HepG2 (cell line): ENCODE data around the gene IRF7. TPM values are rescaled to one million over a fixed set of nuclear protein-coding genes. Genes with fewer than 3 reads are reported as not detected.
A peak's percentile ranks its signal among the peaks of the same experiment; 100 is the strongest.

Source experiments
- ARNT ChIP-seq: fragments of 450-650 bp; IDR thresholded peaks from 2 replicates; pipeline ENCODE4 v1.6.1; 2017
- ATF2 ChIP-seq: sonication (generic); formaldehyde crosslinking; IDR thresholded peaks from 2 replicates; pipeline ENCODE4 v1.4.0; 2020; ENCODE audit warnings: missing genetic modification reagents
- BCLAF1 ChIP-seq: fragments of 450-650 bp; IDR thresholded peaks from 2 replicates; pipeline ENCODE4 v1.6.1; 2017; ENCODE audit warnings: mild to moderate bottlenecking
- E2F5 ChIP-seq: sonication (generic); formaldehyde crosslinking; conservative IDR thresholded peaks from 2 replicates; pipeline ENCODE4 v1.4.0; 2020; ENCODE audit warnings: missing genetic modification reagents
- FOSL1 ChIP-seq: sonication (generic); formaldehyde crosslinking; IDR thresholded peaks from 2 replicates; pipeline ENCODE4 v1.9.0; 2021; ENCODE audit warnings: missing genetic modification reagents, borderline replicate concordance
- GTF2F1 ChIP-seq: fragments of 150-350 bp; IDR thresholded peaks from 2 replicates; pipeline ENCODE4 v1.6.1; 2014; ENCODE audit warnings: low read length
- JUND ChIP-seq: sonication (generic); formaldehyde crosslinking; IDR thresholded peaks from 2 replicates; pipeline ENCODE4 v1.8.0; 2022; ENCODE audit warnings: mild to moderate bottlenecking, missing genetic modification reagents
- KLF13 ChIP-seq: sonication (generic); formaldehyde crosslinking; IDR thresholded peaks from 2 replicates; pipeline ENCODE4 v1.4.0; 2020; ENCODE audit warnings: mild to moderate bottlenecking, missing genetic modification reagents
- MNT ChIP-seq: fragments of 450-650 bp; IDR thresholded peaks from 2 replicates; pipeline ENCODE4 v1.6.1; 2016
- MXD4 ChIP-seq: IDR thresholded peaks from 2 replicates; pipeline ENCODE4 v1.6.1; 2016; ENCODE audit warnings: mild to moderate bottlenecking, missing biosample characterization, missing genetic modification reagents
- RFX3 ChIP-seq: IDR thresholded peaks from 2 replicates; pipeline ENCODE4 v1.6.1; 2016; ENCODE audit warnings: missing biosample characterization, missing genetic modification reagents
- SAFB2 ChIP-seq: sonication (generic); formaldehyde crosslinking; IDR thresholded peaks from 2 replicates; pipeline ENCODE4 v1.5.1; 2020; ENCODE audit warnings: missing genetic modification reagents, low read depth, mild to moderate bottlenecking, borderline replicate concordance
- TRIM22 ChIP-seq: fragments of 450-650 bp; IDR thresholded peaks from 2 replicates; pipeline ENCODE4 v1.6.1; 2017
- YEATS4 ChIP-seq: sonication (generic); formaldehyde crosslinking; IDR thresholded peaks from 2 replicates; pipeline ENCODE4 v1.4.0; 2020; ENCODE audit warnings: missing genetic modification reagents, borderline replicate concordance
- ZNF44 ChIP-seq: sonication (generic); formaldehyde crosslinking; IDR thresholded peaks from 2 replicates; pipeline ENCODE4 v1.5.1; 2020; ENCODE audit warnings: mild to moderate bottlenecking, missing genetic modification reagents
- ZNF501 ChIP-seq: sonication (generic); formaldehyde crosslinking; IDR thresholded peaks from 2 replicates; pipeline ENCODE4 v1.5.1; 2020; ENCODE audit warnings: mild to moderate bottlenecking, moderate library complexity, missing genetic modification reagents
- ZNF691 ChIP-seq: sonication (generic); formaldehyde crosslinking; IDR thresholded peaks from 2 replicates; pipeline ENCODE4 v1.4.0; 2020; ENCODE audit warnings: missing genetic modification reagents, low read depth, mild to moderate bottlenecking, borderline replicate concordance
- ZNF776 ChIP-seq: sonication (generic); formaldehyde crosslinking; IDR thresholded peaks from 2 replicates; pipeline ENCODE4 v1.4.0; 2020; ENCODE audit warnings: mild to moderate bottlenecking, missing genetic modification reagents
- ZSCAN22 ChIP-seq: sonication (generic); formaldehyde crosslinking; IDR thresholded peaks from 2 replicates; pipeline ENCODE4 v1.4.0; 2020; ENCODE audit warnings: mild to moderate bottlenecking, missing genetic modification reagents
- polyA plus RNA-seq, 8 experiments: library from polyadenylated mRNA; depleted of rRNA in 3 of 8; stranded (reverse) in 7 of 8; unstranded in 1 of 8; fragments of >200 nt; fragmentation: Illumina TruSeq in 4 of 8; extraction: Trizol in 4 of 8; gene quantifications; 2 replicates each; pipeline versions ENCODE4 v1.2.1 to v1.2.3, GENCODE V29; 2011 to 2016; ENCODE audit warnings: low read depth in 4 of 8, missing spikeins in 1 of 8, mixed read lengths in 1 of 8; ENCODE audit not compliant: insufficient read depth in 1 of 8
- total RNA-seq, 5 experiments: library from RNA; depleted of rRNA; stranded (reverse); fragments of >200 nt; fragmentation: Illumina TruSeq; extraction: Trizol; gene quantifications; 2 replicates each; pipeline ENCODE4 v1.2.3, GENCODE V29; 2016; ENCODE audit warnings: low read depth in 1 of 5
- TF ChIP-seq, protein P1 (sequence below): sonication (generic); formaldehyde crosslinking; IDR thresholded peaks from 2 replicates; pipeline ENCODE4 v1.4.0; 2020; ENCODE audit warnings: low read depth, mild to moderate bottlenecking, missing genetic modification reagents

IRF7 gene
- total and polyA plus RNA-seq, 2 of the 13 experiments (the other 11 are each of a cell fraction or from before 2014, with no cell fraction given): not detected

DNA sequence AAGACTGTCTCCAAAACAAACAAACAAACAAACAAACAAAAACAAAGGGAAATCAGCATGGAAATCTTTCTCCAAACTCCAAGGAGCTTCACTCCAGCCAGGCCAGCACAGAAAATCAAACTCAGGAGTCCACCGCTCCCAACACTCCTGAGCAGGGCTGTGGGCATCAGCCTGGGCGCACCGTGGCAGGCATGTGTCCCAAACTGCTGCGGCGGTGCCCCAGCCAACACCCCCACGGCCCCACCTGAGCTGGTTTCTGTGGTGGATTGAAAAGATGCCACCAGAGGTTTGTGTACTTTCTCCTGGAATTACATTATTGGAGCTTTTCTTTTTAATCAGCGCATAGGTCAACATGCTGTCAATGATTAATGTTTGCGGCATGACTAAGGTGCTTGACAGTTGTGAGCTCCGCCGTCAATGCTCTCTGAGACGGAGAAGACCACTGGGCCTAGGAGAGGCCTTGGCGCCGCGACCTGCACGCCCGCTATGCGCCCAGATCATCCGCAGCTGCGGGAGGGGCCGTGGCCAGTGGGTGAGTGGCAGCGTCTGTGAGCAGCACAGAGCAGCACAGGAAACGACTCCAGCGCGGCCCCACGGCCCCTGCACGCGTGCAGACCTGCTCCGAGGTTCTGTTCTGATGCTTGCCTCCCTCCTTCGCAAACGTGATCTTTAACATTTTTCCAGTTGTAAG, 39.4 kb upstream of the IRF7 start (continued):
- TF ChIP-seq, protein P1, sequence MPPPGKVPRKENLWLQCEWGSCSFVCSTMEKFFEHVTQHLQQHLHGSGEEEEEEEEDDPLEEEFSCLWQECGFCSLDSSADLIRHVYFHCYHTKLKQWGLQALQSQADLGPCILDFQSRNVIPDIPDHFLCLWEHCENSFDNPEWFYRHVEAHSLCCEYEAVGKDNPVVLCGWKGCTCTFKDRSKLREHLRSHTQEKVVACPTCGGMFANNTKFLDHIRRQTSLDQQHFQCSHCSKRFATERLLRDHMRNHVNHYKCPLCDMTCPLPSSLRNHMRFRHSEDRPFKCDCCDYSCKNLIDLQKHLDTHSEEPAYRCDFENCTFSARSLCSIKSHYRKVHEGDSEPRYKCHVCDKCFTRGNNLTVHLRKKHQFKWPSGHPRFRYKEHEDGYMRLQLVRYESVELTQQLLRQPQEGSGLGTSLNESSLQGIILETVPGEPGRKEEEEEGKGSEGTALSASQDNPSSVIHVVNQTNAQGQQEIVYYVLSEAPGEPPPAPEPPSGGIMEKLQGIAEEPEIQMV (CRISPR knock-in tag): no peak
- TF ChIP-seq SAFB2 (CRISPR knock-in tag): no peak
- TF ChIP-seq ZNF501 (CRISPR knock-in tag): peak; percentile 20; the same call in 1 of the 2 replicates
- 0 out of 2 replicates have a peak, but pooled peaks have one; percentile 21 for TF ChIP-seq MNT
- no peak for TF ChIP-seq ZNF44 (CRISPR knock-in tag)
- TF ChIP-seq E2F5: no peak
- no peak for TF ChIP-seq KLF13 (CRISPR knock-in tag)
- TF ChIP-seq YEATS4 (CRISPR knock-in tag): no peak; the same call in 1 of the 2 replicates
- no peak for TF ChIP-seq ZNF776 (CRISPR knock-in tag)
- TF ChIP-seq GTF2F1: no peak
- TF ChIP-seq ATF2: no peak; the same call in 1 of the 2 replicates
- no peak for TF ChIP-seq BCLAF1
- TF ChIP-seq MXD4: peak; percentile 71; the same call in 1 of the 2 replicates
- TF ChIP-seq ARNT: no peak
- no peak for TF ChIP-seq JUND (CRISPR knock-in tag)
- no peak for TF ChIP-seq RFX3 (CRISPR knock-in tag)
- no peak for TF ChIP-seq TRIM22
- no peak for TF ChIP-seq FOSL1 (CRISPR knock-in tag)
- TF ChIP-seq ZNF691: 0 out of 2 replicates have a peak, but pooled peaks have one; percentile 43
- no peak for TF ChIP-seq ZSCAN22
